ENCODE results near the gene LLGL2.
A peak's percentile ranks its signal among the peaks of the same experiment; 100 is the strongest.

LLGL2 gene

DNA sequence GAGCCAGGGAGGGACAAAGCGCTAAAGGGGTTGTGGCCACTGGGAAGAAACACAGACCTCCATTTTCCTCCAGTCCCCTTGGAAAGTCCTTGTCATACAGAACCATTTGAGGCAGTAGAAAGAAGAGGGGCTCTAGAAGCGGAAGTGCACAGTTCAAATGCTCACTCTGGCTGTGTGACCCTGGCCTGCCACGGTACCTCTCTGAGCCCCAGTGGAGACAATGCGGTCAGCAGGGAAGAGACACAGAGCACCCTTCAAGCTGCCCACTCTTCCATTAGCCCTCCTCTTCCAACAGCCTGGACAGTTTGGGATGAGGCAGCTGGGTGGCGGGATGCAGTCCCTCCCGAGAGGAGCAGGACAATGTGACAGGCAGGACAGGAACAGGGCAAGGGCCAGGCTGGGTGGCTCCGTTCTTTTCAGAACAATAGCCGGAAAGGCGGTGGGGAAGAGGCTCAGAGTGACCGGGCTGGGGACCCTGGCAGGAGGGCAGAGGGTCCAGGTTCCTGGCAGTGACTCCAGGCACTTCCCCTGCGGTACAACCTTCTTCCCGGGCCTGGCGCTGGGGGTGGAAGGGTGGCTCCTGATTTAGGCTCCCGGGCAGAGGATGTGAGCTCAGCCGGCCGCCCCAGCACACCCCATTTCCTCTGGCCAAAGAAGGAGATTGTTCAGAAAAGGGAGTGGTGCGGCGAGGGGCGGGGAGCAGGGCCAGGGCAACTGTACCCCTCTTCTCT is 15.8 kb upstream of the LLGL2 start:
- TF ChIP-seq, protein P1, sequence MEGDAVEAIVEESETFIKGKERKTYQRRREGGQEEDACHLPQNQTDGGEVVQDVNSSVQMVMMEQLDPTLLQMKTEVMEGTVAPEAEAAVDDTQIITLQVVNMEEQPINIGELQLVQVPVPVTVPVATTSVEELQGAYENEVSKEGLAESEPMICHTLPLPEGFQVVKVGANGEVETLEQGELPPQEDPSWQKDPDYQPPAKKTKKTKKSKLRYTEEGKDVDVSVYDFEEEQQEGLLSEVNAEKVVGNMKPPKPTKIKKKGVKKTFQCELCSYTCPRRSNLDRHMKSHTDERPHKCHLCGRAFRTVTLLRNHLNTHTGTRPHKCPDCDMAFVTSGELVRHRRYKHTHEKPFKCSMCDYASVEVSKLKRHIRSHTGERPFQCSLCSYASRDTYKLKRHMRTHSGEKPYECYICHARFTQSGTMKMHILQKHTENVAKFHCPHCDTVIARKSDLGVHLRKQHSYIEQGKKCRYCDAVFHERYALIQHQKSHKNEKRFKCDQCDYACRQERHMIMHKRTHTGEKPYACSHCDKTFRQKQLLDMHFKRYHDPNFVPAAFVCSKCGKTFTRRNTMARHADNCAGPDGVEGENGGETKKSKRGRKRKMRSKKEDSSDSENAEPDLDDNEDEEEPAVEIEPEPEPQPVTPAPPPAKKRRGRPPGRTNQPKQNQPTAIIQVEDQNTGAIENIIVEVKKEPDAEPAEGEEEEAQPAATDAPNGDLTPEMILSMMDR (IDR thresholded peaks at IDR 0.05; ENCODE audit: low read depth, low read length) = no peak
- no peak overlapping the region for H3K4me3 ChIP-seq (ENCODE audit: low read depth, low read length)

DNA sequence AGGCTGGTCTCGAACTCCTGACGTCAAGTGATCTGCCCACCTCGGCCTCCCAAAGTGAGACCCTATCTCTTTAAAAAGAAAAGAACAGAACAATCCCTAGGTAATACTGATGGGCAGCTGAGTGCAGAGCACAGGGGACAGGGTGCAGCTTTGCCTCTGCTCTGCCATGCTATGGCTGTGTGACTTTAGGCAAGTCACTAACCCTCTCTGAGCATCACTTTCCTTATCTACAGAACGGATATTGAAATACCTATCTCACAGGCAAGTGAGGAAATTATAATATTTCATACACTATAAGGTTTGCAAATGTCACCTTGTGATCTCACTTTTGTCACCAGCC is 14.3 kb upstream of the LLGL2 start:
- TF ChIP-seq, protein P1 (IDR thresholded peaks at IDR 0.05; ENCODE audit: low read depth, low read length) = no peak
- H3K4me3 ChIP-seq (ENCODE audit: low read depth, low read length) = no peak overlapping the region

DNA sequence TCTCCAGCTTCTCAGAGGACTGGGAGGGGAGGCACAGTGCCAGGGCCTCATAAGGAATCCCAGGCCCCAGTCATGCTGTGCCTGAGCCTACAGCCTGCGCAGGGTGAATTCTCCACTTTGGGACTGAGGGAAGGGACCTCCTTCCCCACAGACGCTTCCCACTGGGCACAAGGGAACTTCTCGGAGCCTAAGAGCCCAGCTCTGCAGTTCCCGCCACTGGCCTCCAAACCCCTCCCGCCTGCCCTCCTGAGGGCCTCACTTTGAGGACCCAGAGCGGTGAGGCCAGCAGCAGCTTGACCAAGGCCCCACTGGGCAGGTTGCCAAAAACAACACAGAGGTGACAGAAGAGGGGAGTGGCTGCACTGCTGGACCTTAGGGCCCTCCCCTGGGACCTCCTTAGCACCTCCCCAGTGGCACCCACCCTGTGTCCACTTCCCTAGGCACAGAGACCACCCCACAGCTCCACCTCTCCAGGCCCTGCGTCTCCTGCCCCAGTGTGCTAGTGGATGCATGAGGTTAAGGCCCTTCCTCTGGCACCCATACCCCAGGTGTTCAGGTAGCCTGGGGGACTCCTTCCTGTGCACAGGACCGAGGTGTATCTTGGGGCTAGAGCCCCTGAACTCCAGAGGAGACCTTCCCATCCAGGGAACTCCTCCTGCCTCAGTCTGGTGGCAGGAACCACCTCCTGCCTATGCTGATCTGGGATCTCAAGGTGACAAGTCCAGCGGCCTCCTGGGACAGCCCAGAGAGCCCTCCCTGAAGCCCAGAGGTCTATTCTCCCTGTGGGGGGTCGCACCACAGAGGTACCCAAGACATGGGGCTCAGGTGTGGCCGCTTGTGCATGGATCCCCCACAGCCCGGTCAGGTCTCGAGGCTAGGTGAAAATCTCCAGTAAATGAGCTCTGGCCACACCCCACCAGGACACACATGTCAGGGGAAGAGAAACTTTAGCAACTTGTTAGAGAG is 13.6 kb upstream of the LLGL2 start:
- TF ChIP-seq, protein P1 (IDR thresholded peaks at IDR 0.05; ENCODE audit: low read depth, low read length) = no peak
- H3K4me3 ChIP-seq (ENCODE audit: low read depth, low read length) = no peak overlapping the region

DNA sequence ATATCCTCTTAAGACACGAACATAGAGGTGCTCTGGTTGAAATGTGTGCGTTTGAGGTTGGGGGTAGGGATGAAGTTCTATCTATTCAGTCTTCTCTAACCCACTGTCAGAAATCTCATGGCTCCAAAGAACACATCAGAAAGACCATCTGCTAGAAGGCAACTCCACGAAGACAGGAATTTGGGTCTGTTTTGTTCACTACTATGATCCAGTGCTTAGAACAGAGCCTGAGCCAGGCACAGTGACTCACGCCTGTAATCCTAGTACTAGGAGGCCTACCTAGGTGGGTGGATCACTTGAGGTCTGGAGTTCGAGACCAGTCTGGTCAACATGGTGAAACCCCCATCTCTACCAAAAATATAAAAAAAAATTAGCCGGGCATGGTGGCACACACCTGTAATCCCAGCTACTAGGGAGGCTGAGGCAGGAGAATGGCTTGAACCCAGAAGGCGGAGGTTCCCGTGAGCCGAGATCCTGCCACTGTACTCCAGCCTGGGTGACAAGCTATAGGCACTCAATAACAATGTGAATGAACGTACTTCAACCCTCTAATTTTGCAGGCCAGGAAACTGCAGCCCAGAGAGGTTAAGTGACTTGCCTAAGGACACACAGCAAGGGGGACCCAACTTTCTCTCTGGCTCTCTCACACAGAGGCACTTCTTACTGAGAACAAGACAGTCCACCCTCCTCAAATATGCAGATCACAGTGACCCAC is 12.4 kb upstream of the LLGL2 start:
- TF ChIP-seq, protein P1 (IDR thresholded peaks at IDR 0.05; ENCODE audit: low read depth, low read length) = no peak
- H3K4me3 ChIP-seq (ENCODE audit: low read depth, low read length) = no peak overlapping the region

DNA sequence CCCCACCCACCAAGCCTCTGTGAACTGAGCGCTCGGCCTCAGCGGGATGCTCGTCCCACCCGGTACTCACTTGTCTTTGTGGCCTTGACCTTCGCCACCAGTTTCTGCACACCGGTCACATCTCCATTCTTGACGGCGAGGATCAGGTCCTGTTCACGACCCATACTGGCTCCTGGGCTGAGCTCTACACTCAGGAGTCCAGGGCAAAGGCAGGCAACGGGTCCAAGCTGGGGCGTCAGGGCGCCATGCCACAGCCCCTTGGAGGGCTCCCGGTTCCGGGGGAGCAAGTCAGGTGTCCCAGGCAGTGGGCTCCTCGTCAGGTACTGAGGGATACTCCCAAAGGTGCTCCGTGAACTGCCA is 11.9 kb upstream of the LLGL2 start:
- H3K4me3 ChIP-seq (ENCODE audit: low read depth, low read length) = no peak overlapping the region; the same call in 1 of the 2 replicates
- TF ChIP-seq, protein P1 (IDR thresholded peaks at IDR 0.05; ENCODE audit: low read depth, low read length) = no peak

DNA sequence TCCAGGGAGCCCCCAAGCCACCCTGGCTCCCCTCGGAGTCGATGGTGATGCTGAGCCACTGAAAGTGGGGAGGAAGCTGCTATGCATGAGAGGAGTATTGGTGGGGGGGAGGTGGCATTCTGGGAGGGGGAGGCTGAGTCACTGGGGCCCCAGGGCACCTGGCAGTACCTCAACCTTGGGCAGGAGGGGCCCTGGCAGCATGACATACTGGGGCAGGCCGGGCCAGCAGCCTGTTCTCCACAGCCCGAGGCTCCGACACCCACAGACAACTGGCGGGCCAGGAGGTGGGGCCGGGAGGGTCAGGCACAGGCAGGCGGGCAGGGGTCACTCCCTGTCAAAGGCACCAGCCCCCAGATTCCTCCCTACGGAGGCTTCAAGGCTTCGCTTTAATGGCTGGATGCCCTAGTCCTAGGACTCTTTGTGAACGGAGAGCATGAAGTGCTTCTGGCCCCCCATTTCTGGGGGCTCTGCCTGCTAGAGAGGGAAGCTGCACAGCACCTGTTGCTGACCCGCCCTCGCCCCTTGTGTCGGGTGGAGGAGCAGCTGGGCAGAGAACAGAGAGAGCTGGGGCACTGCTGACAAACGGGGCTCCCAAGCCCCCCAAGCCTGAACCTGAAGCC is 11.1 kb upstream of the LLGL2 start:
- TF ChIP-seq, protein P1 (IDR thresholded peaks at IDR 0.05; ENCODE audit: low read depth, low read length) = no peak
- peak overlapping the region; percentile 80 for H3K4me3 ChIP-seq (ENCODE audit: low read depth, low read length)

Measured in WI38 (cell line).